Measurements from ENCODE around the gene CYB5B.

DNA sequence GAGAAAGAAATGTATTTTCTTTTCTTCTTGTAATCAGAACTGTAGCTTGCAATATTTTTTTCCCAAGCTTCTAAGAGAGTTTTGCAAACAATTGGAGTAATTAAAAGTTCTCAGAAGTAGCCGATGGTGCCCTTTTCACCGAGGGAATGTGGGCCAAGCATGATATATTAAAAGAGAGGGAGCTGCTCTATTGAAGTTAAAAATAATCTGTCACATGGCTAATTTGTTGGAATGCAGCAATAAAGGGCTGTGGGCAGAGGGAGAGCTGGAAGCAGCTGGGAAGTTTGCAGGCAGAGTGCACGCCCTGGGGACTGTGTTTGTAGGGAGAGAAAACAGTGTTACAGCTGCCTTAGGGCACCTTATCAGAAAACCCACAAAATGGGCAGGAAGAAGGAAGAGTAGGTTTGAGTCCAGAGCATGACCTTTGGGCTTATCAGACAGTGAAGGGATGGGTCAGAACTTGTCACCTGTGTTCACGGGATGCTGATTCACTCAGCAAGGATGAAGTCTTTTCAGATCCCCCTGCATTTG, 20.1 kb upstream of the CYB5B start:
- TF ChIP-seq EZH2 (IDR thresholded peaks at IDR 0.05; ENCODE audit: insufficient read depth, poor library complexity, severe bottlenecking): no peak
- TF ChIP-seq EZH2phosphoT487 (IDR thresholded peaks at IDR 0.05; ENCODE audit: insufficient read depth, low read depth): no peak
